Measurements from ENCODE around the gene TMEM203. TPM values are rescaled to one million over a fixed set of nuclear protein-coding genes. Genes with fewer than 3 reads are reported as not detected.

TMEM203 gene
- total and polyA plus RNA-seq, 2 of the 13 experiments (the other 11 are each of a cell fraction or from before 2014, with no cell fraction given) = 23.4 to 36.7 TPM

- no peak for TF ChIP-seq DNMT3B (CRISPR knock-in tag; conservative IDR thresholded peaks at IDR 0.05)
- TF ChIP-seq ZNF335 (CRISPR knock-in tag; IDR thresholded peaks at IDR 0.05) = no peak
- TF ChIP-seq SNAI1 (CRISPR knock-in tag; IDR thresholded peaks at IDR 0.05; ENCODE audit: borderline replicate concordance) = no peak
- TF ChIP-seq, protein P1, sequence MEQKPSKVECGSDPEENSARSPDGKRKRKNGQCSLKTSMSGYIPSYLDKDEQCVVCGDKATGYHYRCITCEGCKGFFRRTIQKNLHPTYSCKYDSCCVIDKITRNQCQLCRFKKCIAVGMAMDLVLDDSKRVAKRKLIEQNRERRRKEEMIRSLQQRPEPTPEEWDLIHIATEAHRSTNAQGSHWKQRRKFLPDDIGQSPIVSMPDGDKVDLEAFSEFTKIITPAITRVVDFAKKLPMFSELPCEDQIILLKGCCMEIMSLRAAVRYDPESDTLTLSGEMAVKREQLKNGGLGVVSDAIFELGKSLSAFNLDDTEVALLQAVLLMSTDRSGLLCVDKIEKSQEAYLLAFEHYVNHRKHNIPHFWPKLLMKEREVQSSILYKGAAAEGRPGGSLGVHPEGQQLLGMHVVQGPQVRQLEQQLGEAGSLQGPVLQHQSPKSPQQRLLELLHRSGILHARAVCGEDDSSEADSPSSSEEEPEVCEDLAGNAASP (CRISPR knock-in tag; IDR thresholded peaks at IDR 0.05; ENCODE audit: borderline replicate concordance) = no peak
- TF ChIP-seq HES4 (CRISPR knock-in tag; IDR thresholded peaks at IDR 0.05; ENCODE audit: borderline replicate concordance) = 0 out of 2 replicates have a peak, but pooled peaks have one; percentile 24
- peak; percentile 22; the same call in 1 of the 2 replicates for TF ChIP-seq GATAD2A (CRISPR knock-in tag; IDR thresholded peaks at IDR 0.05)
- no peak for TF ChIP-seq ZNF34 (CRISPR knock-in tag; IDR thresholded peaks at IDR 0.05; ENCODE audit: borderline replicate concordance)
- no peak for TF ChIP-seq ZNF720 (CRISPR knock-in tag; IDR thresholded peaks at IDR 0.05)
- no peak for TF ChIP-seq NFATC3 (CRISPR knock-in tag; IDR thresholded peaks at IDR 0.05)
- TF ChIP-seq, protein P2, sequence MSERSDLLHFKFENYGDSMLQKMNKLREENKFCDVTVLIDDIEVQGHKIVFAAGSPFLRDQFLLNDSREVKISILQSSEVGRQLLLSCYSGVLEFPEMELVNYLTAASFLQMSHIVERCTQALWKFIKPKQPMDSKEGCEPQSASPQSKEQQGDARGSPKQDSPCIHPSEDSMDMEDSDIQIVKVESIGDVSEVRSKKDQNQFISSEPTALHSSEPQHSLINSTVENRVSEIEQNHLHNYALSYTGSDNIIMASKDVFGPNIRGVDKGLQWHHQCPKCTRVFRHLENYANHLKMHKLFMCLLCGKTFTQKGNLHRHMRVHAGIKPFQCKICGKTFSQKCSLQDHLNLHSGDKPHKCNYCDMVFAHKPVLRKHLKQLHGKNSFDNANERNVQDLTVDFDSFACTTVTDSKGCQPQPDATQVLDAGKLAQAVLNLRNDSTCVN (CRISPR knock-in tag; IDR thresholded peaks at IDR 0.05; ENCODE audit: borderline replicate concordance) = no peak
- TF ChIP-seq ZNF121 (CRISPR knock-in tag; IDR thresholded peaks at IDR 0.05) = 0 out of 2 replicates have a peak, but pooled peaks have one; percentile 22
- no peak for TF ChIP-seq ZBTB38 (CRISPR knock-in tag; IDR thresholded peaks at IDR 0.05)
- TF ChIP-seq ARNT2 (CRISPR knock-in tag; IDR thresholded peaks at IDR 0.05; ENCODE audit: low read depth) = 0 out of 2 replicates have a peak, but pooled peaks have one; percentile 47
- no peak for TF ChIP-seq ZFP36L2 (CRISPR knock-in tag; IDR thresholded peaks at IDR 0.05)
- TF ChIP-seq ZNF563 (CRISPR knock-in tag; IDR thresholded peaks at IDR 0.05) = no peak
- no peak for TF ChIP-seq TCF7 (IDR thresholded peaks at IDR 0.05; ENCODE audit: low read depth)
- TF ChIP-seq SRY (CRISPR knock-in tag; IDR thresholded peaks at IDR 0.05) = no peak
- peak; percentile 34; the same call in 1 of the 3 replicates for TF ChIP-seq MXI1 (IDR thresholded peaks at IDR 0.05; ENCODE audit: borderline replicate concordance, low read depth, low read length)
- no peak for TF ChIP-seq SP1 (IDR thresholded peaks at IDR 0.05)
- TF ChIP-seq SP1 (CRISPR knock-in tag; IDR thresholded peaks at IDR 0.05) = no peak
- no peak for TF ChIP-seq NFKBIZ (CRISPR knock-in tag; IDR thresholded peaks at IDR 0.05)
- TF ChIP-seq ZNF224 (CRISPR knock-in tag; IDR thresholded peaks at IDR 0.05) = no peak
- 0 out of 2 replicates have a peak, but pooled peaks have one; percentile 22 for TF ChIP-seq ZNF501 (CRISPR knock-in tag; IDR thresholded peaks at IDR 0.05)
- peak; percentile 47; the same call in 1 of the 2 replicates for TF ChIP-seq SPEN (CRISPR knock-in tag; IDR thresholded peaks at IDR 0.05; ENCODE audit: low read depth)
- TF ChIP-seq REL (CRISPR knock-in tag; conservative IDR thresholded peaks at IDR 0.05) = no peak
- TF ChIP-seq ZNF18 (CRISPR knock-in tag; IDR thresholded peaks at IDR 0.05; ENCODE audit: insufficient replicate concordance) = no peak
Measured at GRCh38 chr9:137250329-137251193, 45.1 kb upstream of the TMEM203 start (continued).
